Measurements from ENCODE around the gene RIT2.

DNA sequence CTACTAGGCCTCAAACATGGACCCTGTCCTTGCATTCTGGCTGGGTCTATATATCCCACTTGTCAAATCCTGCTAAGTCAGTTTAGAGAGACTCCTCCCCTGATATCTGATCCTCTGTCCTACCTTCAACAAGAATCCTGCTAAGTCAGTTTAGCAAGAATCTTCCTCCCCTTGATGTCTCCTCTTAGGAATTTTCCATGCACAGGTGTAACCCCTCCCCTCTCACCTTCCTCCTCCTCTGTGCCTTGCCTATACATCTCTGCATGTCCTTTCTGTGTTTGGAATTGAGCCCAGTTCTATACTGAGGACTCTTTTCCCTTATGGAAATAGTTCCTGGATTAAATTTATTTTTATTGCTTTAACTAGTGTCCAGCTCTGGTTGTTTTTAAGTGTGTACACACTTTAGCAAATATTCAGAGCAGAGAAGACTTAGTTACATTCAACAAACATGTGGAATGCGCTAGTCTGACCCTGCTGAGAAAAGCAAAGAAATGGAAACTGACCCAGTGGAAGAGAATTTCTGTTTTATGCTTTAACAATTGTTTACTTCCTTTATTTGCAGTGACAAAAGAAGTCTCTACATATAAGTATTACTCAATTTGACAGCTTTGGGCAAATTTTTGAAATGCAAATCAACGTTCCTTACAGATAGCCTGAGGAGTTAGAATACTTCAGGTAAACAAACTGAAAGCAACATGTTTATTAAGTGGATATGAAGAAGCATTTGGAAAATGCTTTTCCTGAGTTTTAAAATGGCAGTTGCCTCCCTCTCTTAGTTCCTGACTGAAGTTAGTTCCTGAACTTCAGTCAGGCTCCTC, 80.6 kb downstream of the RIT2 start:
- TF ChIP-seq, protein P1, sequence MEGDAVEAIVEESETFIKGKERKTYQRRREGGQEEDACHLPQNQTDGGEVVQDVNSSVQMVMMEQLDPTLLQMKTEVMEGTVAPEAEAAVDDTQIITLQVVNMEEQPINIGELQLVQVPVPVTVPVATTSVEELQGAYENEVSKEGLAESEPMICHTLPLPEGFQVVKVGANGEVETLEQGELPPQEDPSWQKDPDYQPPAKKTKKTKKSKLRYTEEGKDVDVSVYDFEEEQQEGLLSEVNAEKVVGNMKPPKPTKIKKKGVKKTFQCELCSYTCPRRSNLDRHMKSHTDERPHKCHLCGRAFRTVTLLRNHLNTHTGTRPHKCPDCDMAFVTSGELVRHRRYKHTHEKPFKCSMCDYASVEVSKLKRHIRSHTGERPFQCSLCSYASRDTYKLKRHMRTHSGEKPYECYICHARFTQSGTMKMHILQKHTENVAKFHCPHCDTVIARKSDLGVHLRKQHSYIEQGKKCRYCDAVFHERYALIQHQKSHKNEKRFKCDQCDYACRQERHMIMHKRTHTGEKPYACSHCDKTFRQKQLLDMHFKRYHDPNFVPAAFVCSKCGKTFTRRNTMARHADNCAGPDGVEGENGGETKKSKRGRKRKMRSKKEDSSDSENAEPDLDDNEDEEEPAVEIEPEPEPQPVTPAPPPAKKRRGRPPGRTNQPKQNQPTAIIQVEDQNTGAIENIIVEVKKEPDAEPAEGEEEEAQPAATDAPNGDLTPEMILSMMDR (IDR thresholded peaks at IDR 0.05) = no peak
- no peak for TF ChIP-seq POLR2AphosphoS5 (IDR thresholded peaks at IDR 0.05)
